Neural cell (in vitro differentiated cells): ENCODE measurements around the gene FAU.

Experiments
- CTCF ChIP-seq: fragments of 450-650 bp; IDR thresholded peaks from 2 replicates; pipeline ENCODE4 v1.5.1; 2014; ENCODE audit warnings: antibody characterized with exemption, mild to moderate bottlenecking, moderate library complexity; ENCODE audit not compliant: poor library complexity, severe bottlenecking
- TAF1 ChIP-seq: IDR thresholded peaks from 2 replicates; pipeline ENCODE4 v1.6.1; 2012; ENCODE audit warnings: low read depth

GRCh38 chr11:65113839-65114238 is 8.1 kb downstream of the FAU start:
- TF ChIP-seq TAF1, result no peak
- TF ChIP-seq CTCF, result no peak
